ENCODE data around the gene SEMA4C.
A peak's percentile ranks its signal among the peaks of the same experiment; 100 is the strongest.
"Not testable (repeated sequence)": the region's sequence is repeated elsewhere in the genome, so short reads cannot be mapped to it uniquely, and the experiment has no call there.

Gene SEMA4C

DNA sequence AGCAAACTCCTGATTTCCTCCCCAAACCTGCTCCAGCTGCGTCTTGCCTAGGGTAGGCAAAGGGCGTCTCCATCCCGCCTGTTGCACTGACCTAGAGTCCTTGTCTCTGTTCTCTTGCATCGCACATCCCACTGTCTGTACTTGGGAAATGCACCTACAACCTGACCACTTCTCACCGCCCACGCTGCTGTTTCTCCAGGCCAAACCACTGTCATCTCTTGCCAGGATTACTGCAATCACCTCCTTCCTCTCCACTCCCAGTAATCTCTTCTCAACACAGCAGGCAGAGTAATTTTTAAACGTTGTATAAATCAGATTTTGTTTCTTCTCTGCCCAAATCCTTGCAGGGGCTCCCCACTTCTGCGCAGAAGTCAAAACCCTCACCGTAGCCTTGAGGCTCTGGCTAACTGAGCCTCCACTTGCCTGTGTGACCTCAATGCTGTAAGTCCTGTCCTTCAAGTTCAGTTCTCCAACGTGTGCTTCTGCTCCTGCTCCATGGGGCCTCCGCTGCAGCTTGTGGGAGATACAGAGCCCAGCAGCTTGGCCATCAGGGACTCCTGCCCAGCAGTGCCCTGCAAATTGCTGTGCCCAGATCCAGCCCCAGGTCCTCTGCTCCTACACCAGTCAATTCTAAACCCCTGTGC lies 27.7 kb upstream of the SEMA4C start:
- DNase-seq: no peak

- peak; percentile 77 for DNase-seq
Measured at GRCh38 chr2:96895746-96896651, 26.1 kb upstream of the SEMA4C start.

- no peak for DNase-seq
Measured at GRCh38 chr2:96895032-96895745, 25.3 kb upstream of the SEMA4C start.

DNA sequence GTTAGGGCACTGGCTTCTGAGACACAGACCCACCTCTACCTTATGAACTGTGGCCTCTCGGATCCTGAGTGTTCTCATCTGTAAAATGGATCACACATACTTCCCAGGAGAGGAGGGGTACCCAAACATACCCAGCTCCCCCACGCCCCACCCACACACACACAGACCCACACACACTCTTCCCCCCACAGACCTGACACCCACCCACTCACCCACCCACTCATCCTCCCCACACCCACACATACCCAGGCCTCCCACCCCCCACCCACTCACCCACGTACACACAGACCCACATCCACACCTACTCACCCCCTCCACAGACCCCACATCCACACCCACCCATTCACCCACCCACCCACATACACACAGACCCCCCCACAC lies 24.3 kb upstream of the SEMA4C start:
- no peak for DNase-seq

GRCh38 chr2:96893289-96894150 lies 23.6 kb upstream of the SEMA4C start:
- DNase-seq: no peak

DNA sequence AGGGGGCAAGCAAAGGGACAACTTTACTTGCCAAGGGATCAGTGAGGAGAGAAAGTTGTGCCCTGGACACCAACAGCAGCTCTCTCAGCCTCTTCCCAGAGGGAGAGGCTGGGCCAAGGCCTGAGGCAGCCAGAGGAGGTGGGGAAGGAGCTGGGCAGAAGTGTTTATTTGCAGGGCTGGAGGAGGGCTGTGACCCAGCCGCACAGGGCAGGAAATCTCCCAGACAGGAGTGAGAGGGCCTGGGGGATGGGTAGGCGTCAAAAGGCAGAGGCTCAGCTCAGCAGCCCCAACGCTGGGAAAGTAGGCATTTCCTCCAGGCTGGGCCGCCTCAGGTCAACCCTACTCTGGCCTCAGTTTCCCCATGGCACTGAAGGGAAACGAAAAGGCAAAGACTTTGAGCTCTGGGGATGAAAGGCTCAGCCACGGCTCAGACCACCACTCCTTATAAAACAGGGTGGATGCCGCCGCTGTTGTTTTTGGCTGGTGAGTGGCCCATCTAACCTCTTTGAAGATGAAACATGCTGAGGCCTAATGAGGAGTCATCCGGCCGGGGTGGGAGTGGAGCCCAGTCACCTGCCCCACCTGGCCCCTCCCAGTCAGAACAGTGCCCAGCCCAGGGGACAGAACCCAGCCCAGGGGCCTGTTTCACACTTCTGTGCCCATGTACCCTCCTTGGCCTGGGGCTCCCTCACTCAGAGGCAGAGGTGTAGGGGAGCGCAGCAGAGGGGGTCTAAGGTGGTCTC lies 21.9 kb upstream of the SEMA4C start:
- peak; percentile 85 for DNase-seq

GRCh38 chr2:96890726-96891385 lies 21.0 kb upstream of the SEMA4C start:
- DNase-seq: peak; percentile 18

GRCh38 chr2:96890252-96890651 lies 20.4 kb upstream of the SEMA4C start:
- no peak for DNase-seq

DNA sequence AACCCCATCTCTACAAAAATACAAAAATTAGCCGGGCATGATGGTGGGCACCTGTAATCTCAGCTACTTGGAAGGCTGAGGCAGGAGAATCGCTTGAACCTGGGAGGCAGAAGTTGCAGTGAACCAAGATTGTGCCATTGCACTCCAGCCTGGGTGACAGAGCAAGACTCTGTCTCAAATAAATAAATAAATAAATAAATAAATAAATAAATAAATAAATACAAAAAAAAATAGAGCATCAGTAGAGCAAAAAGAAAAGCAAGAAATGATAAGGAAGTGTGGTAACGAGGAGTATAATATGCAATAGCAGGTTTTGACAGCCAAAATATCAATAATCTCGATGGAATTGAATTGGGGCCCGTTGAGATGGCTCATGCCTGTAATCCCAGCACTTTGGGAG lies 19.6 kb upstream of the SEMA4C start:
- DNase-seq: not testable (repeated sequence)

DNA sequence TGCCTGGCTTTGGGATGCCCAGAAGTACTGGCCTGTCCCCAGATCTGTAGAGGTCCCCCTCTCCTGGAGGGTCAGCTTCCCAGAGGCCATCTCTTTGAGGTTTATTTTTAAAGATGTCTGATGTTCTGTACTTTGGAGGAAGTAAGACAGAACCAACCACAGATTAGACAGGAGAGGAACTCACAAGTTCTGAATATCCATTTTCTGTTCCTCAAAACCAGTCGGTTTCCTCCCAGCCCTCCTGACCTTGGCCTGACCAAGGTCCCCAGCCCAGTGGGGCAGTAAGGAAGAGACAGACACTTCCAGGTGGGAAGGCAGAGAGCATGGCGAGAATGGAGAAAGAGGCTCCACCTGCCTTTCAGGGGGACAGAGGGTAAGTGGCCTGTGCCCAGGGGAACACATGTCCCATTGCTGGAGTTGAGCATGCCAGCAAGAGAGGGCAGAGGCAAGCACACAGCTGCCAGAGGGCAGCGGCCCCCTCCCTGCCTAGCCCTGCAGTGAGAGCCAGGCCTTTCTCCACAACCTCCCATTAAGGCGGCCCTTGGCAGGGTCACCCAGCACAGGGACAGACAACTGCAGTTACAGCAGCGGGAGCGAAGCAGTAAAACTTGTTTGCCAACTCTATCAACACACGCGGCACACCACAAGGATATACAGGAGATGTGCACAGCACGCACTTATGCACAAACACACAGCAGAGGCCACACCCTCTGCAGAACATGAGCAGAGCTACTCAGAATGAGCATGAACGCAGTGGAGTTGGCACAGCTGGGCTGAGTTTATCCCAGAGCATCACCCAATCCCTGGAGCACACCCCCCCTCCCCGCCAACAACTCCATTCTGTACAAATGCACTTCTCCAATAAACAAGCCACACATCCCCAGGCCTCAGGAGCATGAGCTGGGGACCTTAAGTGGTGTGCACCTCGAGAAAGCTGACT lies 18.5 kb upstream of the SEMA4C start:
- peak; percentile 47 for DNase-seq

DNA sequence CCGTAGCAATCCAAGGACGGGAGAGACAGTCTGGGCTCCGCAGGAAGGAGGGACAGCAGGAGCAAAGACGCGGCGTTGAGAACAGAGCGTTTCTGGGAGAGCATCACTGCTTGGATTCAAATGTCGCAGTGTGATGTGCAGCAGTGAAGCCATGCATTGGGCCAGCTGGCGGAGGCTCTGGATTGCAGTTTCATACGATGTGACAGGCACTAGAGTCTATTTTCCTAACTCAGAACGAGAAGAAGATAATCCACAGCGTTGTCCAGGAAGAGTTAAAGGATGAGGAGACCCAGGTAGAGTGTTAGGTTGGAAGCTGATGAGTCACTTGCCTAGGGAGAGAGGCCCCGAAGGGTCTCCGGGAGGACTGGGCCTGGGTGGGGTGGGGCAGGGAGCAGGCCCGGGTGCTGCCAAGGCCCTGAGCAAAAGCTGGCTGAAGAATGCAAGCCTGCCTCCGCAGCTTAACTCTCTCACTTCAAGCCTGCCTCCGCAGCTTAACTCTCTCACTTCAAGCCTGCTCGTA lies 17.7 kb upstream of the SEMA4C start:
- no peak for DNase-seq

- DNase-seq: no peak
Measured at GRCh38 chr2:96885432-96886347, 15.8 kb upstream of the SEMA4C start.

DNA sequence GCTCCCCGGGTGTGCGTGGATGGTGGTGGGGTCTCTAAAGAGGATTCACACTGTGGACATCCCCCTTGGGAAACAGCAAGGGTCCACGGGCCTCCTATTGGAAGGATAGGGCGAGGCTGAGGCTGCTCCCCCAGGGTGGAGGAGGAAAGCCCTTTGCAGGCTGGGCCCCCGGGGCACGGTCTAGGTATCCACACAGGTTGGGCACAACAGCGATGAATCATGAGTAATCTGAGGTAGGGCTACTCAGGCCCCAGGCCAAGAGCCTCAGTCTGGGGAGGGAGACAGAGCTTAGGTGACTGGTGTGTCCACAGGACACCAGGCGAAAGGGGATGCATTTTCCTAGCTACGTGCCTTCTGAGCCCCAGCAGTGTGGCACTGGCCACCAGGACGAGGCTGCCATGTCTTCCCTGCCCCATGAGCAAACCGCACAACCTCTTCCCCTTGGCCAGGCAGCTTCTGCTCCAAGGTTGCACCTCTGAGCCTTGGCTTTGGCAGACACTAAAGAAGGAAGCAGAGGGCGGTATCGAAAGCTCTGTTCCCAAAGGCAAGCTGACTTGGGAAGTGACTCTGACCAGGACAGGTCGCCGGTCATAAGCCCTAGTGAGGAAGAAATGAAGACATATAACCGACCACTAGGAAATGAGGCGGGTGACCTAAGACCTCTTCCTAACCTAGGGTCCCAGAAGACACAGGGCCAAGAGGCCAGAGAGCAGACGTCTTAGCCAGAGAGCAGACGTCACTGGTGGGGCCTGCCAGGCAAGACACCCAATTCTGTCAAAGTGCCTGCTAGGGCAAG lies 14.6 kb upstream of the SEMA4C start:
- DNase-seq: no peak

DNA sequence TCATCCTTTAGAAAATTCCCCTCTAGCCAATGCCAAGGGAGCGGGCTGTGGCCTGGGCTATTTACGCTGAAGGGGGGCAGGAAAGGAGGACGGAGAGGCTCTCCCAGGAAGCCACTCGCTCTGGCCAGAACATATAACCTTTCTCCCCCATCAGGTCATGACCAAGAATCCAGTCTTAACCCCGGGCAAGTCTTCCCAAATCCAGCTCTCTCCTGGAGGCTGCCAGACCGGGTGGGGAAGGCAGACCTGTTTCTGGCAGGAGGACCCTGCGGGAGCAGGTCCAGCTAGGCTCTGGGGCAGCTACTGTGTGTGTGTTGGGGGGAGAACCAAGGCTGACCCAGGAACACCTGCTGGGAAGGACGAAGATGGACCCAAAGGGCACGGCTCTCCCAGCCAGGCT lies 13.4 kb upstream of the SEMA4C start:
- no peak for DNase-seq

DNA sequence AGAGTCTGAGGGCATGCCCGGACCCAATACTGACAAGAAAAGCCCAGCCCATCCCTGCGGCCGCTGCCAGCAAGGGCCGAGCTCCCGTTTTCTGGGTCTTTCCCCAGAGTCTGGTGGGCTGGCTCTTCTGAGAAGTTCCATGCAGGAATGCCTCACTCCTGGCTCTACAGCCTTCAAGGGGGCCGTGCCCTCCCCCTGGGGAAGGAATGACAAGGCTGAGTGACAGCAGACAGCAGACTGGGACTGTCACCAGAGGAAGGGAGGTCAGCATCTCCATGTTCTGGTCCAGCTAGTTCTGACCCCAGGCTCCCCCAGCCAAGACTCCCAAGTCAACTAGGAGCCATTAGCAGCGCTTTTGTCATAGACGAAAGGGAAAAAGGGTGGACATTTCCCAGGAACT lies 13.0 kb upstream of the SEMA4C start:
- DNase-seq: no peak

- DNase-seq: no peak
Measured at GRCh38 chr2:96882230-96882629, 12.3 kb upstream of the SEMA4C start.

DNA sequence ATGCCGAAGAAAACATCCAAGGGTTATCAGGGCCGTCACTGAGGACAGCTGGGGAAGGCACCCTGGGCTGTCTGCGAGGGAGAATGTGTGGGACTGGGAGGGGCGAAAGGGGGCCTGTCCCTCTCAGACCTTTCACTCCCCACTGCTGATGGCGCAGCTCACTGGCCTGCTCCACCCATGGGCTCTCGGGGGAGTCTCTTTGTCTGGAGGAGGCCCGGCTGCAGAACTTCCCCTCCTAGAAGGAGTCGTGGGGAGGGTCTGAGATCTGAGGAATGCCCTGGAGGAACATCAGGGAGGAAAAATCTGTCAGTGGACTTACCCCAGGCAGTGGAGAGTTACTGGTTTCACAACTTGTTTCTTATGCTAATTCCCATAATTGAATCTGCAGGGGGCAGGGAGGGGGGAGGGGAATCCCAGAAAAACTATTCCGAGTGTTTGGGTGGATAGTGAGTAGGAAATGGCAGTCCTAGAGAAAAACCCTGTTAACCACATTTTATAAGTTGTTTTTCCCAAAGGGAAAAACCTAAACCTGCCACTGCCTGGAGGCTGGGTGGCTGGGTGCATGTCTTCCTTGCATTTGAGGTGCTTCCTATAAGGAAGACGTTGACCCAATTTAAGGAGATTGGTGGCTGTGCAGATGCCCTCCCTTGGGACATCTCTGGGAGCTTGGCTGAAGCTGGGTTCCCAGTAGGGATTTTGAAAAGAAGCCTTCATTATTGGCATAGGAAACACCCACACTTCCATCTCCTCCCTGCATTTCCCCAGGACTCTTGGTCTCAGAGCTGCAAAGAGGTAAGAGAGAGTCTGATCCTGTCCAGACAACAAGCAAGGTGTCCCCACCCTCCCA lies 11.7 kb upstream of the SEMA4C start:
- no peak for DNase-seq

Data from CD4-positive, alpha-beta T cell treated with Interleukin-17A for 4 hours (primary cell).